HCT116 (cell line): ENCODE data around the gene RAD18. TPM values are rescaled to one million over a fixed set of nuclear protein-coding genes. Genes with fewer than 3 reads are reported as not detected.

Source experiments
- ATAC-seq: fragments of 200-7000 bp; cut with Tn5 transposase; 2 replicates; pipeline ENCODE4 v1.9.1; 2020; ENCODE audit warnings: mild to moderate bottlenecking, moderate library complexity
- BruUV-seq: library from RNA; stranded (reverse); fragments of 400-500 nt; replicated peaks from 2 replicates; lab custom pipeline; 2021; lab: Mats Ljungman, UMichigan
- CTCF ChIA-PET: fragments of 300-600 bp; sonication (Branson Sonifier 250); formaldehyde crosslinking; loops from one replicate; lab custom pipeline; 2021; ENCODE audit warnings: antibody characterized with exemption; lab: Charles Lee
- POLR2A ChIA-PET: fragments of 300-600, 350-600 bp; sonication (Branson Sonifier 250); formaldehyde crosslinking; loops from one replicate; lab custom pipeline; 2021; ENCODE audit warnings: antibody characterized with exemption; lab: Charles Lee
- RAD21 ChIA-PET, 2 experiments: fragments of 300-600 bp; sonication (Branson Sonifier 250); formaldehyde crosslinking; loops; one replicate each; lab custom pipeline; 2023; ENCODE audit warnings: low total read pairs in 2 of 2; ENCODE audit not compliant: uncharacterized antibody in 2 of 2, unreplicated experiment in 2 of 2, low non-redundant PET in 1 of 2; lab: Charles Lee
- DNase-seq: peaks from one replicate; pipeline ENCODE4 v3.0.0-alpha.2; 2010; ENCODE audit warnings: low read depth, low spot score
- H2AFZ ChIP-seq: fragments of 200-600 bp; shearing (Covaris generic), sonication (generic); 2 replicates; pipeline ENCODE4 v1.6.1; 2017; ENCODE audit warnings: low read depth, mixed run types, mixed read lengths, antibody characterized with exemption, low read length; ENCODE audit not compliant: poor library complexity, severe bottlenecking
- H3K27ac ChIP-seq: 2 replicates; pipeline ENCODE4 v1.5.1; 2012; ENCODE audit warnings: low read depth, low read length
- H3K27me3 ChIP-seq: fragments of 200-600 bp; sonication (generic); 2 replicates; pipeline ENCODE4 v1.6.1; 2016; ENCODE audit warnings: mixed run types, low read length, mixed read lengths; ENCODE audit not compliant: insufficient read depth
- H3K36me3 ChIP-seq, 2 experiments: fragments of 200-500 bp in 1 of 2; fragments of 200-600 bp in 1 of 2; sonication (Bioruptor generic) in 1 of 2; sonication (generic) in 1 of 2; 2 replicates each; pipeline versions ENCODE4 v1.5.1 to v1.6.1; 2014 to 2016; ENCODE audit warnings: low read length in 2 of 2, inconsistent platforms in 1 of 2, mixed read lengths in 1 of 2, mixed run types in 1 of 2; ENCODE audit not compliant: insufficient read depth in 2 of 2, control insufficient read depth in 1 of 2
- H3K4me1 ChIP-seq, 2 experiments: fragments of 200-600 bp in 1 of 2; sonication (generic) in 1 of 2; 2 replicates each; pipeline versions ENCODE4 v1.5.1 to v1.6.1; 2012 to 2017; ENCODE audit warnings: low read length in 2 of 2, inconsistent platforms in 1 of 2, mild to moderate bottlenecking in 1 of 2, mixed read lengths in 1 of 2, mixed run types in 1 of 2, moderate library complexity in 1 of 2; ENCODE audit not compliant: insufficient read depth in 2 of 2, control insufficient read depth in 1 of 2
- H3K4me2 ChIP-seq: fragments of 200-600 bp; sonication (generic); 2 replicates; pipeline ENCODE4 v1.6.1; 2017; ENCODE audit warnings: mixed run types, low read length, mixed read lengths
- H3K4me3 ChIP-seq, 2 experiments: fragments of 200-600 bp in 1 of 2; sonication (generic) in 1 of 2; replicated peaks in 1 of 2; 2 replicates each; pipeline ENCODE4 v1.5.1; 2011 to 2016; ENCODE audit warnings: low read length in 2 of 2, control low read depth in 1 of 2, low read depth in 1 of 2, mild to moderate bottlenecking in 1 of 2, mixed read lengths in 1 of 2, mixed run types in 1 of 2
- H3K79me2 ChIP-seq: fragments of 200-600 bp; sonication (generic); 2 replicates; pipeline ENCODE4 v1.6.1; 2017; ENCODE audit warnings: mild to moderate bottlenecking, mixed run types, low read length, moderate library complexity, mixed read lengths; ENCODE audit not compliant: insufficient read depth
- H3K9ac ChIP-seq: fragments of 200-600 bp; sonication (generic); 2 replicates; pipeline ENCODE4 v1.6.1; 2016; ENCODE audit warnings: low read length, mixed read lengths
- H3K9me2 ChIP-seq: fragments of 200-600 bp; sonication (generic), shearing (Covaris generic); 2 replicates; pipeline ENCODE4 v1.6.1; 2017; ENCODE audit warnings: mixed run types, mild to moderate bottlenecking, moderate library complexity; ENCODE audit not compliant: insufficient read depth
- H3K9me3 ChIP-seq, 2 experiments: fragments of 200-500 bp in 1 of 2; fragments of 200-600 bp in 1 of 2; sonication (Bioruptor generic) in 1 of 2; sonication (generic) in 1 of 2; 2 replicates each; pipeline ENCODE4 v1.6.1; 2014 to 2017; ENCODE audit warnings: low read length in 2 of 2, mixed read lengths in 2 of 2, inconsistent platforms in 1 of 2, low read depth in 1 of 2, mild to moderate bottlenecking in 1 of 2, mixed run types in 1 of 2, moderate library complexity in 1 of 2; ENCODE audit not compliant: control insufficient read depth in 1 of 2, insufficient read depth in 1 of 2
- H4K20me1 ChIP-seq: fragments of 200-600 bp; sonication (generic), shearing (Covaris generic); 2 replicates; pipeline ENCODE4 v1.6.1; 2017; ENCODE audit warnings: mixed run types, mild to moderate bottlenecking, moderate library complexity; ENCODE audit not compliant: insufficient read depth
- CBX3 ChIP-seq: IDR thresholded peaks from 2 replicates; pipeline ENCODE4 v1.6.1; 2012; ENCODE audit warnings: low read depth
- EGR1 ChIP-seq: IDR thresholded peaks from 2 replicates; pipeline ENCODE4 v1.6.1; 2012; ENCODE audit warnings: low read depth
- ELF1 ChIP-seq: IDR thresholded peaks from 2 replicates; pipeline ENCODE4 v1.6.1; 2012; ENCODE audit warnings: low read depth, borderline replicate concordance
- EZH2 ChIP-seq: fragments of 200-600 bp; sonication (generic); IDR thresholded peaks from 2 replicates; pipeline ENCODE4 v1.6.1; 2017; ENCODE audit warnings: antibody characterized with exemption, mixed run types
- EZH2phosphoT487 ChIP-seq: fragments of 200-600 bp; IDR thresholded peaks from 2 replicates; pipeline ENCODE4 v1.6.1; 2018; ENCODE audit warnings: antibody characterized with exemption, borderline replicate concordance
- FOSL1 ChIP-seq: IDR thresholded peaks from 2 replicates; pipeline ENCODE4 v1.6.1; 2012; ENCODE audit warnings: low read depth
- JUND ChIP-seq: IDR thresholded peaks from 2 replicates; pipeline ENCODE4 v1.6.1; 2012
- MAX ChIP-seq: IDR thresholded peaks from 2 replicates; pipeline ENCODE4 v1.6.1; 2012
- POLR2A ChIP-seq: IDR thresholded peaks from 2 replicates; pipeline ENCODE4 v1.7.0; 2011; ENCODE audit warnings: borderline replicate concordance; ENCODE audit not compliant: insufficient read depth, insufficient read length; ENCODE audit errors: extremely low read depth
- POLR2AphosphoS5 ChIP-seq: IDR thresholded peaks from 2 replicates; pipeline ENCODE4 v1.6.1; 2011; ENCODE audit warnings: mild to moderate bottlenecking, low read depth, low read length, moderate library complexity
- RAD21 ChIP-seq: IDR thresholded peaks from 2 replicates; pipeline ENCODE4 v1.6.1; 2012; ENCODE audit warnings: low read depth, mild to moderate bottlenecking
- SIN3A ChIP-seq: IDR thresholded peaks from 2 replicates; pipeline ENCODE4 v1.6.1; 2012; ENCODE audit warnings: low read depth
- SP1 ChIP-seq: IDR thresholded peaks from 2 replicates; pipeline ENCODE4 v1.6.1; 2012; ENCODE audit warnings: low read depth
- YY1 ChIP-seq: IDR thresholded peaks from 2 replicates; pipeline ENCODE4 v1.6.1; 2011; ENCODE audit warnings: low read length, low read depth, moderate library complexity, mild to moderate bottlenecking; ENCODE audit not compliant: insufficient replicate concordance; ENCODE audit errors: extremely low read depth
- ZFX ChIP-seq: fragments of 450-650 bp; IDR thresholded peaks from 2 replicates; pipeline ENCODE4 v1.6.1; 2017
- ZNF274 ChIP-seq: fragments of 200-500 bp; sonication (Bioruptor generic); IDR thresholded peaks from 2 replicates; pipeline ENCODE4 v1.6.1; 2014; ENCODE audit warnings: mild to moderate bottlenecking, low read depth, low read length, inconsistent platforms
- intact Hi-C: fragments of 100-400 bp; cut with micrococcal nuclease; formaldehyde crosslinking; loops from 2 replicates; pipeline ENCODE4 v1.10.0; 2022
- total RNA-seq: library from RNA; stranded (reverse); gene quantifications from one replicate; pipeline ENCODE4 v1.2.1, GENCODE V29; 2021; ENCODE audit not compliant: unreplicated experiment
- TF ChIP-seq, protein P1 (sequence below): IDR thresholded peaks from 2 replicates; pipeline ENCODE4 v1.6.1; 2011; ENCODE audit warnings: mild to moderate bottlenecking, low read length, moderate library complexity; ENCODE audit not compliant: insufficient replicate concordance; ENCODE audit errors: extremely low read depth
- TF ChIP-seq, protein P2 (sequence below): IDR thresholded peaks from 2 replicates; pipeline ENCODE4 v1.6.1; 2012
- TF ChIP-seq, protein P3 (sequence below), 3 experiments: fragments of 200-600 bp in 1 of 3; sonication (generic) in 1 of 3; IDR thresholded peaks in 2 of 3; conservative IDR thresholded peaks in 1 of 3; 2 replicates each; pipeline ENCODE4 v1.5.1; 2012 to 2017; ENCODE audit warnings: low read depth in 2 of 3, low read length in 2 of 3, antibody characterized with exemption in 1 of 3, borderline replicate concordance in 1 of 3, control low read depth in 1 of 3, mild to moderate bottlenecking in 1 of 3, mixed read lengths in 1 of 3, mixed run types in 1 of 3, moderate library complexity in 1 of 3; ENCODE audit not compliant: insufficient read depth in 1 of 3

RAD18 gene
- total RNA-seq, 1 experiment from 2014 or later = 28.7 TPM

DNA sequence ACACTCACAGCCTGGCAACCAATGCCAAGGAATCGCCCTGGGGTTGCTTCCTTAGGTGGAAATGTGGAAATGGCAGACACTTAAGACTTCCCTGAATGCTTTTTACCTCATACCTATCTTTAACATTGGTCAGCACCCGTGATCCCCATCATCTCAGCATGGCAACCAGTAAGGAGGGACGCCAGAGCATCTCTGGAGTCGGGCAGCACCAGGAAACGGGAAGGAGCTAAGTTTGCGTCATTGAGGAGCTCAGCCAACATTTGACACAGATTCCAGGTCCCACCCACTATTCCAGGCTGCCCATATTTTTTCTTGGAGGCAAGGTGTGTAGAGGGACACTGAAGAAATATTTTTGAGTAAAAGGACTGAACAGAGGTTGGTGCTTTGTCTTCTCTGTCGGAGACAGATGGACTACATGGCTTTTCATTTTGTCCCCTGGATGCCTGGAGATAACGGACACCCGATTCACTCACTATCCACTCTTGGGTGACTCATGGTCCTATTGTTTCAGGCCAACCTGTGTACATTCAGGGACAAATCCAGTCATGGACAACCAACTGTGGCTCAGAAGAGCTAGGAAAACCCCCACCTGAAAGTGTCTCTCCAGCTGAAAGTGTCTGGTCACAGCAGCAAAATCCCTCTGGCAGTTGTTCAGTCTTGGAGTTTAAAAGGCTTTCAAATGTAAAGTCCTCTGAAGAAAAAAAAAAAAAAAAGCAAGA lies 123.5 kb downstream of the RAD18 start:
- POLR2A ChIA-PET = no interaction called here
- ATAC-seq = no peak
- Histone ChIP-seq H4K20me1 (no peaks in the 10 kb centered on the region), H3K9ac (no peak overlapping the region), H3K9me3 (no peaks in the 10 kb centered on the region), H3K4me3 (no peak overlapping the region), H2AFZ (no peak overlapping the region), H3K36me3 (no peaks in the 10 kb centered on the region), H3K4me1 (no peaks in the 10 kb centered on the region), H3K79me2 (no peaks in the 10 kb centered on the region), H3K27ac (no peak overlapping the region), H3K4me2 (no peak overlapping the region), H3K27me3 (no peaks in the 10 kb centered on the region), H3K9me2 (no peaks in the 10 kb centered on the region)
- no peak for DNase-seq
- intact Hi-C loops = no loop called here
- RAD21 ChIA-PET = interaction anchor here in 1 of 2 experiments (0.7 kb wide), 1 partner anchor 58 kb away, joined by 4 read pairs; no protein-coding TSS in a partner anchor
- TF ChIP-seq ELF1 (no peak), EZH2phosphoT487 (no peak), POLR2AphosphoS5 (no peak), RAD21 (no peak), ZNF274 (no peak), CBX3 (no peak), POLR2A (no peak), SIN3A (no peak), YY1 (no peak), SP1 (no peak), MAX (no peak), JUND (no peak), EGR1 (no peak), ZFX (no peak), EZH2 (no peak), FOSL1 (no peak)
- TF ChIP-seq, protein P1, sequence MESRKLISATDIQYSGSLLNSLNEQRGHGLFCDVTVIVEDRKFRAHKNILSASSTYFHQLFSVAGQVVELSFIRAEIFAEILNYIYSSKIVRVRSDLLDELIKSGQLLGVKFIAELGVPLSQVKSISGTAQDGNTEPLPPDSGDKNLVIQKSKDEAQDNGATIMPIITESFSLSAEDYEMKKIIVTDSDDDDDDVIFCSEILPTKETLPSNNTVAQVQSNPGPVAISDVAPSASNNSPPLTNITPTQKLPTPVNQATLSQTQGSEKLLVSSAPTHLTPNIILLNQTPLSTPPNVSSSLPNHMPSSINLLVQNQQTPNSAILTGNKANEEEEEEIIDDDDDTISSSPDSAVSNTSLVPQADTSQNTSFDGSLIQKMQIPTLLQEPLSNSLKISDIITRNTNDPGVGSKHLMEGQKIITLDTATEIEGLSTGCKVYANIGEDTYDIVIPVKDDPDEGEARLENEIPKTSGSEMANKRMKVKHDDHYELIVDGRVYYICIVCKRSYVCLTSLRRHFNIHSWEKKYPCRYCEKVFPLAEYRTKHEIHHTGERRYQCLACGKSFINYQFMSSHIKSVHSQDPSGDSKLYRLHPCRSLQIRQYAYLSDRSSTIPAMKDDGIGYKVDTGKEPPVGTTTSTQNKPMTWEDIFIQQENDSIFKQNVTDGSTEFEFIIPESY = no peak
- TF ChIP-seq, protein P2, sequence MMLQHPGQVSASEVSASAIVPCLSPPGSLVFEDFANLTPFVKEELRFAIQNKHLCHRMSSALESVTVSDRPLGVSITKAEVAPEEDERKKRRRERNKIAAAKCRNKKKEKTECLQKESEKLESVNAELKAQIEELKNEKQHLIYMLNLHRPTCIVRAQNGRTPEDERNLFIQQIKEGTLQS = no peak
- TF ChIP-seq, protein P3, sequence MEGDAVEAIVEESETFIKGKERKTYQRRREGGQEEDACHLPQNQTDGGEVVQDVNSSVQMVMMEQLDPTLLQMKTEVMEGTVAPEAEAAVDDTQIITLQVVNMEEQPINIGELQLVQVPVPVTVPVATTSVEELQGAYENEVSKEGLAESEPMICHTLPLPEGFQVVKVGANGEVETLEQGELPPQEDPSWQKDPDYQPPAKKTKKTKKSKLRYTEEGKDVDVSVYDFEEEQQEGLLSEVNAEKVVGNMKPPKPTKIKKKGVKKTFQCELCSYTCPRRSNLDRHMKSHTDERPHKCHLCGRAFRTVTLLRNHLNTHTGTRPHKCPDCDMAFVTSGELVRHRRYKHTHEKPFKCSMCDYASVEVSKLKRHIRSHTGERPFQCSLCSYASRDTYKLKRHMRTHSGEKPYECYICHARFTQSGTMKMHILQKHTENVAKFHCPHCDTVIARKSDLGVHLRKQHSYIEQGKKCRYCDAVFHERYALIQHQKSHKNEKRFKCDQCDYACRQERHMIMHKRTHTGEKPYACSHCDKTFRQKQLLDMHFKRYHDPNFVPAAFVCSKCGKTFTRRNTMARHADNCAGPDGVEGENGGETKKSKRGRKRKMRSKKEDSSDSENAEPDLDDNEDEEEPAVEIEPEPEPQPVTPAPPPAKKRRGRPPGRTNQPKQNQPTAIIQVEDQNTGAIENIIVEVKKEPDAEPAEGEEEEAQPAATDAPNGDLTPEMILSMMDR (IDR thresholded peaks at IDR 0.05 in 2 of 3, conservative IDR thresholded peaks at IDR 0.05 in 1 of 3; ENCODE audit: borderline replicate concordance in 1 of 3, insufficient read depth in 1 of 3, low read depth in 2 of 3, low read length in 2 of 3) = no peak
- BruUV-seq = no TSS peak
- CTCF ChIA-PET = no interaction called here
